ENCODE results near the gene C1QTNF1. TPM values are rescaled to one million over a fixed set of nuclear protein-coding genes. Genes with fewer than 3 reads are reported as not detected.
A peak's percentile ranks its signal among the peaks of the same experiment; 100 is the strongest.

The C1QTNF1 gene
- polyA plus RNA-seq, 1 of the 3 experiments (the other 2 are of a cell fraction): 14.3 TPM

DNA sequence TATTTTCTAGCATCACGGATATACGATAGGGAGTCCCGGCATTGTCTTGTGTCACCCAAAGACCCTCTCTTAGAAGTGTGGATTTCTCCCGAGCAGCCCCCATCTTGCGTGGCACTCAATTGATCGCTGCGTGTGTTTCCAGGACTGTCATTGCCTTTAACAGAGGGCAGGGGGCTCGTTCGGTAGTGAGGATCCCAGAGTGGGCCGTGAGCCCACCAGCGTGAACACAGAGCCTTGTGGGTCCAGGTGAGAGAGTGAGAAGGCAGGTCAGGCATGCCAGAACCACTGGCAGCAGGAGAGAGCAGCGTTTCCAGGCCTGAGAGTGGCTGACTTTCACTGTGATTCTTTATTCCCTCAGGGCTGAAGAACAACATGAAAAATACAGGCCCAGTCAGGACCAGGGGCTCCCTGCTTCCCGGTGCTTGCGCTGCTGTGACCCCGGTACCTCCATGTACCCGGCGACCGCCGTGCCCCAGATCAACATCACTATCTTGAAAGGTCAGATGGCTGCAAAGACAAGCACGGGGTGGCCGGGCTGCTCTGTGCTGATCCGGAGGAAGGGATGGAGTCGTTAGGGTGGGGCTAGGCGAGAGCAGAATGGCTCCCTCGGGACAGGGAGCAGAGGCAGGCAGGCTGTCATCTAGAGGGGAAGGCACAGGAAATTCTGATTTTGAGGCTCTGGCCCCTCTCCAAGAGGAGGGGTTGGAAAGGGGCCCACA lies 22.4 kb downstream of the C1QTNF1 start:
- 55% methylated on average over 25 of the region's 25 CpGs for WGBS (ENCODE audit: low lambda C conversion rate)
- Histone ChIP-seq H2AFZ (ENCODE audit: low read depth) (no peak overlapping the region), H3K36me3 (replicated peaks in 1 of 2; ENCODE audit: control insufficient read depth in 1 of 2, insufficient read depth in 2 of 2, low read length in 1 of 2) (no peaks in the 10 kb centered on the region), H3K79me2 (ENCODE audit: insufficient read depth) (no peaks in the 10 kb centered on the region), H4K20me1 (ENCODE audit: insufficient read depth) (no peaks in the 10 kb centered on the region), H3K4me3 (ENCODE audit: low read depth in 2 of 2, low read length in 1 of 2) (no peak overlapping the region), H3K9me2 (no peaks in the 10 kb centered on the region), H3K27me3 (ENCODE audit: insufficient read depth) (no peaks in the 10 kb centered on the region), H3K4me2 (no peak overlapping the region), H3K9me3 (no peaks in the 10 kb centered on the region), H3K9ac (no peak overlapping the region), H3K4me1 (ENCODE audit: control insufficient read depth in 1 of 2, insufficient read depth in 2 of 2, low read depth in 1 of 2, low read length in 1 of 2) (peaks cover 0 to 23% of the 10 kb centered on the region in 2 experiments; a peak in 2 of 4 replicates), H3F3A (replicated peaks; ENCODE audit: insufficient read depth) (peaks cover 16% of the 10 kb centered on the region), H3K27ac (ENCODE audit: low read depth in 2 of 2, low read length in 1 of 2) (peak overlapping the region in 1 of 2 experiments; percentile 67; a peak in 2 of 4 replicates)
- ChIA-PET CTCF (interaction anchor here (0.7 to 25.7 kb wide), 65 partner anchors 7 to 675 kb away, joined by 3 to 529 read pairs (median 6); partner anchors contain the start of genes C1QTNF1, ENGASE and LGALS3BP), POLR2A (interaction anchor here (0.8 to 1.8 kb wide), 3 partner anchors 16 to 28 kb away, joined by 4 to 11 read pairs (median 6); partner anchors contain the start of gene ENGASE)
- peak; percentile 75 for DNase-seq
- TF ChIP-seq RCOR1 (IDR thresholded peaks at IDR 0.05; ENCODE audit: low read length): no peak
- TF ChIP-seq YY1 (IDR thresholded peaks at IDR 0.05; ENCODE audit: low read depth): no peak
- no peak for TF ChIP-seq USF1 (IDR thresholded peaks at IDR 0.05; ENCODE audit: borderline replicate concordance, low read depth)
- TF ChIP-seq RFX5 (IDR thresholded peaks at IDR 0.05; ENCODE audit: low read length): 0 out of 2 replicates have a peak, but pooled peaks have one; percentile 1
- TF ChIP-seq EP300 (IDR thresholded peaks at IDR 0.05; ENCODE audit: borderline replicate concordance in 1 of 2, low read depth in 1 of 2, low read length in 1 of 2): no peak
- no peak for TF ChIP-seq TAF1 (IDR thresholded peaks at IDR 0.05; ENCODE audit: borderline replicate concordance, low read depth, low read length)
- TF ChIP-seq SIN3A (IDR thresholded peaks at IDR 0.05; ENCODE audit: borderline replicate concordance, low read depth, low read length): no peak
- TF ChIP-seq GATA2 (CRISPR knock-in tag; IDR thresholded peaks at IDR 0.05): peak; percentile 31
- no peak for TF ChIP-seq ZBTB33 (IDR thresholded peaks at IDR 0.05; ENCODE audit: borderline replicate concordance, low read depth)
- TF ChIP-seq, protein P1, sequence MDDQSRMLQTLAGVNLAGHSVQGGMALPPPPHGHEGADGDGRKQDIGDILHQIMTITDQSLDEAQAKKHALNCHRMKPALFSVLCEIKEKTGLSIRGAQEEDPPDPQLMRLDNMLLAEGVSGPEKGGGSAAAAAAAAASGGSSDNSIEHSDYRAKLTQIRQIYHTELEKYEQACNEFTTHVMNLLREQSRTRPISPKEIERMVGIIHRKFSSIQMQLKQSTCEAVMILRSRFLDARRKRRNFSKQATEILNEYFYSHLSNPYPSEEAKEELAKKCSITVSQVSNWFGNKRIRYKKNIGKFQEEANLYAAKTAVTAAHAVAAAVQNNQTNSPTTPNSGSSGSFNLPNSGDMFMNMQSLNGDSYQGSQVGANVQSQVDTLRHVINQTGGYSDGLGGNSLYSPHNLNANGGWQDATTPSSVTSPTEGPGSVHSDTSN (IDR thresholded peaks at IDR 0.05): no peak
- no peak for TF ChIP-seq REST (IDR thresholded peaks at IDR 0.05; ENCODE audit: low read depth, low read length)
- TF ChIP-seq MXI1 (IDR thresholded peaks at IDR 0.05; ENCODE audit: low read depth, low read length): no peak
- no peak for TF ChIP-seq MEF2A (IDR thresholded peaks at IDR 0.05; ENCODE audit: borderline replicate concordance, low read depth)
- no peak for TF ChIP-seq FOSL2 (IDR thresholded peaks at IDR 0.05; ENCODE audit: borderline replicate concordance, low read depth)

All from SK-N-SH (cell line).